BLaER1 (cell line): ENCODE results near the gene SLC5A2.
A peak's percentile ranks its signal among the peaks of the same experiment; 100 is the strongest.
"Not testable (repeated sequence)": the region's sequence is repeated elsewhere in the genome, so short reads cannot be mapped to it uniquely, and the experiment has no call there.

Experiments
- H3K27ac ChIP-seq: shearing (Covaris generic); formaldehyde crosslinking; 2 replicates; pipeline ENCODE4 v1.8.1; 2022
- H3K27me3 ChIP-seq: shearing (Covaris generic); formaldehyde crosslinking; 2 replicates; pipeline ENCODE4 v1.8.1; 2022
- H3K36me3 ChIP-seq: shearing (Covaris generic); formaldehyde crosslinking; 2 replicates; pipeline ENCODE4 v1.8.1; 2022
- H3K4me1 ChIP-seq: shearing (Covaris generic); formaldehyde crosslinking; 2 replicates; pipeline ENCODE4 v1.8.1; 2022
- H3K4me2 ChIP-seq: shearing (Covaris generic); formaldehyde crosslinking; 2 replicates; pipeline ENCODE4 v1.8.1; 2022
- H3K4me3 ChIP-seq: shearing (Covaris generic); formaldehyde crosslinking; 2 replicates; pipeline ENCODE4 v1.8.1; 2022
- H3K9ac ChIP-seq: shearing (Covaris generic); formaldehyde crosslinking; 2 replicates; pipeline ENCODE4 v1.8.1; 2022
- H3K9me3 ChIP-seq: shearing (Covaris generic); formaldehyde crosslinking; 2 replicates; pipeline ENCODE4 v1.8.1; 2022
- H4K20me1 ChIP-seq: shearing (Covaris generic); formaldehyde crosslinking; 2 replicates; pipeline ENCODE4 v1.8.1; 2022
- Cebpa-rat ChIP-seq: shearing (Covaris generic); IDR thresholded peaks from 2 replicates; pipeline ENCODE4 v1.8.1; 2022

The SLC5A2 gene

GRCh38 chr16:31483081-31483480 lies at the start of gene SLC5A2:
TSS of gene SLC5A2 (plus strand) at chr16:31483123. CDS start at chr16:31483137, 14 bp downstream.
- Histone ChIP-seq H3K4me1 (peaks cover 49% of the 10 kb centered on the region), H3K9ac (no peak within 1 kb of the TSS), H3K9me3 (no peaks in the 10 kb centered on the region), H4K20me1 (no peaks in the 10 kb centered on the region), H3K36me3 (no peaks in the 10 kb centered on the region), H3K4me3 (no peak within 1 kb of the TSS), H3K4me2 (no peak within 1 kb of the TSS), H3K27ac (no peak within 1 kb of the TSS), H3K27me3 (peaks cover 12% of the 10 kb centered on the region; the same call in 1 of the 2 replicates)
- no peak for TF ChIP-seq Cebpa-rat

DNA sequence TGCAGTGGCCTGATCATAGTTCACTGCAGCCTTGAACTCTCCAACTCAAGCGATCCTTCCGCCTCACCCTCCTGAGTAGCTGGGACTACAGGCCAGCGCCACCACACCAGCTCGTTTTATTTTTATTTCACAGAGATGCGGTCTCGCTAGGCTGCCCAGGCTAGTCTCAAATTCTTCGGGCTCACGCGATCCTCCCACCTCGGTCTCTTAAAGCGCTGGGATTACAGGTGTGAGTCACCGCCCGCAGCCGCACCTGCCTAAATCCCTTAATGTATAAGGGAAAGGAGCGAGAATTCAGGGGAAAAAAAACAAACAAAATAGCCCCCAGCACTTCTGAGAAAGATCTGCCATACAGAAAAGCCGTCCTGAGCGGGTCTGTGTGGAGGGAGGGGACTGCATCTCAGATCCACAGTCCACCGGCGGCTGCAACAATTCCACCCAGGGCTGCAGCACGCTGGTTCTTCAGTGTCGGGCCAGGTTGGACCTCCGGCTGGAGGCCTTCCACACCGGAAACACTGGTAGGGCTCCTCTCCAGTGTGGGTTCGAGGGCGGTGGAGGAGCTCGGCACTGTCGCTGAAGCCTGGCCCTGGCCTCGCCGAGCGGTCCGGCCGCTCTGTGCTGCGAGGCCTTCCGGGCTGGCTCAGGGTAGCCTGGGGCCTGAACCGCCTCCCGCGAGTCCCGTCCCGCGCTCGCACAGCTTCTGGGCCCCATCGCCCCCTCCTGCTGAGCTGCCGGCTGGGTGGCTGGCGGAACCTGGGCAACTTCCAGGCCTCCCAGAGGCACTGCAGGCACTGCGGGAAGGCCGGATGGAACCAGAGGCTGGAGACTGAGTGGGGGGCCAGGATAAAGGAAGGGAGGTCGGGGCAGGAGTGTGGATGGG lies 47.3 kb upstream of the SLC5A2 start:
- H3K36me3 ChIP-seq, result no peaks in the 10 kb centered on the region
- no peak overlapping the region for H3K4me2 ChIP-seq
- no peak for TF ChIP-seq Cebpa-rat

DNA sequence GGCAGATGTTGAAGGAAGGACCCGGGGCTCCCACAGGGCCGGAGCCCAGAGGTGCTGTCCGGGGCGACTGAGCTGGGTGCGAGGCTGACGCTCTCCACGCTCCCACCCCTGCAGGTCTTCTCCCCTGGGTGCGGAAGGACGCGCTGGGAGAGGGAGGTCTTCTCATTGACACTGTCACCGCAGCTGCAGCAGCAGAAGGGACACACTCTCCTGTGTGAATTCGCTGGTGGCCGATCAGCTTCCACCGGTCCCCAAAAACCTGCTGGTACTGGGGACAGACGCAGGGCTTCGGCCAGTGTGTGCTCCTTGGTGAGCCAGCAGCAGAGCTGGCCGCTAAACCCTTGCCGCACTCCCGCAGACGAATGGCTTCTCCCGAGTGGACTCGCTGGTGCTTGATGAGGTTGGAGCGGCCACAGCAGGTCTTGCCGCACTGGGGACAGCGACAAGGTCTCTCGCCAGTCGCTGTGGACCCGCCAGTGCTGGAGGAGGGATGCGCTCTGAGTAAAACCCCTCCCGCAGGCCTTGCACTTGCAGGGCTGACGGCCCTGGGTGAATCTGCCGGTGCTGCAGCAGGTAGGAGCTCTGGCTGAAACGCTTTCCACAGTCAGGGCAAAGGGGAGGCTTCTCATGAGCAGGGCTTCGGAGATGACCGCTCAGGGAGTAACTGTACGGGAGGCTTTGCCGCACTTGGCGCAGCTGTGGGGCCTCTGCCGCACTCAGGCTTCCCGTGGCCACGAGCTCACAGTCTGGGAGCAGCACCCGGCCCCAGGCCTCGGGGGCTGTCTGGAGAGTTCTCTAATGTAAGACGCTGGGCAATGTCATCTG lies 46.5 kb upstream of the SLC5A2 start:
- no peak for TF ChIP-seq Cebpa-rat
- Histone ChIP-seq H3K4me1 (peaks cover 8% of the 10 kb centered on the region), H3K4me2 (no peak overlapping the region), H3K27ac (no peak overlapping the region), H4K20me1 (no peaks in the 10 kb centered on the region), H3K4me3 (no peak overlapping the region), H3K9me3 (no peaks in the 10 kb centered on the region), H3K9ac (no peak overlapping the region), H3K27me3 (no peaks in the 10 kb centered on the region), H3K36me3 (no peaks in the 10 kb centered on the region)

More for the DNA sequence above, 47.3 kb upstream of the SLC5A2 start:
- no peak overlapping the region for H3K27ac ChIP-seq
- H3K9ac ChIP-seq, result no peak overlapping the region
- no peak overlapping the region for H3K4me3 ChIP-seq
- H3K4me1 ChIP-seq, result peaks cover 8% of the 10 kb centered on the region
- no peaks in the 10 kb centered on the region for H3K9me3 ChIP-seq
- H4K20me1 ChIP-seq, result no peaks in the 10 kb centered on the region
- H3K27me3 ChIP-seq, result no peaks in the 10 kb centered on the region

GRCh38 chr16:31438414-31438813 lies 44.5 kb upstream of the SLC5A2 start:
- Histone ChIP-seq H3K4me2 (no peak overlapping the region), H3K9ac (no peak overlapping the region), H3K27ac (no peak overlapping the region), H3K27me3 (no peaks in the 10 kb centered on the region), H3K4me1 (peaks cover 16% of the 10 kb centered on the region), H3K9me3 (no peaks in the 10 kb centered on the region), H3K36me3 (no peaks in the 10 kb centered on the region), H4K20me1 (no peaks in the 10 kb centered on the region), H3K4me3 (no peak overlapping the region)
- TF ChIP-seq Cebpa-rat, result no peak

GRCh38 chr16:31439023-31439422 lies 43.9 kb upstream of the SLC5A2 start:
- H3K4me3 ChIP-seq, result not testable (repeated sequence)

GRCh38 chr16:31439519-31439918 lies 43.4 kb upstream of the SLC5A2 start:
- H3K27me3 ChIP-seq, result no peaks in the 10 kb centered on the region
- no peak overlapping the region for H3K4me3 ChIP-seq
- 0 out of 2 replicates have a peak overlapping the region, but pooled peaks have one; percentile 0 for H3K4me2 ChIP-seq
- H3K4me1 ChIP-seq, result peaks cover 16% of the 10 kb centered on the region
- no peak for TF ChIP-seq Cebpa-rat
- no peak overlapping the region for H3K9ac ChIP-seq
- no peaks in the 10 kb centered on the region for H3K9me3 ChIP-seq
- no peaks in the 10 kb centered on the region for H3K36me3 ChIP-seq
- H3K27ac ChIP-seq, result no peak overlapping the region
- no peaks in the 10 kb centered on the region for H4K20me1 ChIP-seq

More at GRCh38 chr16:31439023-31439422, 43.9 kb upstream of the SLC5A2 start:
- not testable (repeated sequence) for H4K20me1 ChIP-seq, H3K9me3 ChIP-seq, H3K27me3 ChIP-seq, H3K9ac ChIP-seq, H3K27ac ChIP-seq, H3K36me3 ChIP-seq
- Histone ChIP-seq H3K4me1 (peaks cover 16% of the 10 kb centered on the region), H3K4me2 (0 out of 2 replicates have a peak overlapping the region, but pooled peaks have one; percentile 0)

DNA sequence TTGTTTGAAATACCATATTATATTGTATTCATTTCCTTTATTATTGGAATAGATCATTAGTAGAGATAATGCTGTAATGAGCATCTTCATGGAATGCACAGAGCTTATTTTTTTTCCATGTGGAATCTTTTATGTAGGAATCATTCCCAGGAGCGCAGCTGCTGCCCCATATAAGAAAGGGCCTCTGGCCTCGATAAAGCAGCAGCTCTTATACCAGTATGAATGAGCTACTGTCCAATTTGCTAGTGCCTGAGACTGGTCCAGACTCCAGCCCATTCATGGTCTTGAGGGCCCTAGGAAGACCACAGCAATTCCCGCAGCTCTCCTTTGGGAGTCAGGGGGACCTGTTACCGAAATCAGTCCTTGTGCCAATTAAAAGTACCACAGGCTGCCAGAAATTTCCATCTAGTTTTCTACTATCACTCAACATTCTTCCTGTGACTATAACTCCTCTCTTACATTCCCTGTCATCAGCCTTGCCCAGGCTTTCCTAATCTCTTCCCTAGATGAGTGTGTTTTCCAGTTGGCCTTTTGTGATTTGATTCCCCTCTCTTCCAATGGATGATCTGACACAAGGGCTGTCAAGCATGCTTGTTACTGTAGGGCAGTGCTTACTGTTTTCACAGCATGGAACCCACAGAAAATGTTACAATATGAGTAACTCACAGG lies 42.3 kb upstream of the SLC5A2 start:
- Histone ChIP-seq H3K9ac (no peak overlapping the region), H3K4me3 (no peak overlapping the region), H3K9me3 (peaks cover 3% of the 10 kb centered on the region), H3K4me1 (peaks cover 16% of the 10 kb centered on the region), H4K20me1 (no peaks in the 10 kb centered on the region), H3K27ac (no peak overlapping the region), H3K27me3 (no peaks in the 10 kb centered on the region), H3K36me3 (no peaks in the 10 kb centered on the region), H3K4me2 (no peak overlapping the region)
- TF ChIP-seq Cebpa-rat, result no peak

DNA sequence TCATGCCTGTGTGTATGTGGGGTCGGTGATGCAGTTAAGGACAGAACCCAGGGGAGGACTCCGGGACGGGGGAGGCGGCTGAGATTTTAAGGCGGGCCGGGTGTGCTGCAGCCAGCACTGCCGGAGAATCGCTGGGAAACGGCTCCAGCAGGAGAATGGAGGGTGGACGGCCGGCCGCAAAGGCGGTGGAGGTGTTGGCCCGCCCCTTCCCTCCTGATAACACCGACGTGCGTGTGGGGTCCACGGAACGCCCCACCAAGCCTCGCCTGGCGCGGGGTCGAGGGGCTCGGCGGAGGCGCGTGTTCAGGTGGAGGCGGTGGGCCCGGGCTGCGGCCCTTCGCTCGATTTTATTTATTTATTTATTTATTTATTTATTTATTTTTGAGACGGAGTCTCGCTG lies 41.0 kb upstream of the SLC5A2 start:
- no peaks in the 10 kb centered on the region for H3K27me3 ChIP-seq
- H4K20me1 ChIP-seq, result no peaks in the 10 kb centered on the region
- H3K4me2 ChIP-seq, result peak overlapping the region; percentile 73
- 0 out of 2 replicates have a peak overlapping the region, but pooled peaks have one; percentile 80 for H3K9ac ChIP-seq
- H3K4me3 ChIP-seq, result peak overlapping the region; percentile 77
- H3K36me3 ChIP-seq, result no peaks in the 10 kb centered on the region
- H3K27ac ChIP-seq, result 0 out of 2 replicates have a peak overlapping the region, but pooled peaks have one; percentile 76
- peaks cover 16% of the 10 kb centered on the region for H3K4me1 ChIP-seq
- peaks cover 12% of the 10 kb centered on the region for H3K9me3 ChIP-seq
- TF ChIP-seq Cebpa-rat, result no peak

- H3K9me3 ChIP-seq, result peaks cover 12% of the 10 kb centered on the region
- not testable (repeated sequence) for H3K27me3 ChIP-seq, H3K4me2 ChIP-seq, H4K20me1 ChIP-seq, H3K9ac ChIP-seq, H3K27ac ChIP-seq, H3K36me3 ChIP-seq, H3K4me1 ChIP-seq, H3K4me3 ChIP-seq
These were observed 37.0 kb upstream of the SLC5A2 start for GRCh38 chr16:31445931-31446330.
